ENCODE results near the gene NDFIP2. TPM values are rescaled to one million over a fixed set of nuclear protein-coding genes. Genes with fewer than 3 reads are reported as not detected.

NDFIP2 gene
- total RNA-seq, 1 experiment from 2014 or later = 23.1 TPM

DNA sequence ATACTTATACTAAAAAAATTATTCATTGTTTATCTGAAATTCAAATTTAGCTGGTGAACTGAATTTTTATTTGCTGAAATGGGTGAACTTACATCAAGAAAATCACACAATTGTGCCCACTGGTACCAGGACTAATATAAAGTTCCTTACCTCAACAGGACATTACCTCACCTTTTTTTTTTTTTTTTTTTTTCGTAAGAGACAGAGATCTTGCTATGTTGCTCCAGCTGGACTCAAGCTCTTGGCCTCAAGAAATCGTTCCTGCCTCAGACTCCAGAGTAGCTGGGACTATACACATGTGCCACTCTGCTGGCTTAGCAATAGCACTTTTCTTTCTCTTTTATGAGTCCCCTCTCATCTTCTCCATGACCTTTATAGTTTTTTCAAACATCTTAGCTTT lies 22.5 kb upstream of the NDFIP2 start:
- Mint-ChIP-seq H3K4me1 (no peaks in the 10 kb centered on the region), H3K36me3 (no peaks in the 10 kb centered on the region), H3K27ac (no peak overlapping the region), H3K4me3 (no peak overlapping the region), H3K9me3 (no peaks in the 10 kb centered on the region), H3K27me3 (ENCODE audit: low read depth) (no peaks in the 10 kb centered on the region)
- ChIA-PET POLR2A (no interaction called here), CTCF (interaction anchor here (0.6 kb wide), 1 partner anchor 566 kb away, joined by 4 read pairs; no protein-coding TSS in a partner anchor)
- ATAC-seq (no peak), DNase-seq (ENCODE audit: low spot score) (no peak)
- TF ChIP-seq, protein P1, sequence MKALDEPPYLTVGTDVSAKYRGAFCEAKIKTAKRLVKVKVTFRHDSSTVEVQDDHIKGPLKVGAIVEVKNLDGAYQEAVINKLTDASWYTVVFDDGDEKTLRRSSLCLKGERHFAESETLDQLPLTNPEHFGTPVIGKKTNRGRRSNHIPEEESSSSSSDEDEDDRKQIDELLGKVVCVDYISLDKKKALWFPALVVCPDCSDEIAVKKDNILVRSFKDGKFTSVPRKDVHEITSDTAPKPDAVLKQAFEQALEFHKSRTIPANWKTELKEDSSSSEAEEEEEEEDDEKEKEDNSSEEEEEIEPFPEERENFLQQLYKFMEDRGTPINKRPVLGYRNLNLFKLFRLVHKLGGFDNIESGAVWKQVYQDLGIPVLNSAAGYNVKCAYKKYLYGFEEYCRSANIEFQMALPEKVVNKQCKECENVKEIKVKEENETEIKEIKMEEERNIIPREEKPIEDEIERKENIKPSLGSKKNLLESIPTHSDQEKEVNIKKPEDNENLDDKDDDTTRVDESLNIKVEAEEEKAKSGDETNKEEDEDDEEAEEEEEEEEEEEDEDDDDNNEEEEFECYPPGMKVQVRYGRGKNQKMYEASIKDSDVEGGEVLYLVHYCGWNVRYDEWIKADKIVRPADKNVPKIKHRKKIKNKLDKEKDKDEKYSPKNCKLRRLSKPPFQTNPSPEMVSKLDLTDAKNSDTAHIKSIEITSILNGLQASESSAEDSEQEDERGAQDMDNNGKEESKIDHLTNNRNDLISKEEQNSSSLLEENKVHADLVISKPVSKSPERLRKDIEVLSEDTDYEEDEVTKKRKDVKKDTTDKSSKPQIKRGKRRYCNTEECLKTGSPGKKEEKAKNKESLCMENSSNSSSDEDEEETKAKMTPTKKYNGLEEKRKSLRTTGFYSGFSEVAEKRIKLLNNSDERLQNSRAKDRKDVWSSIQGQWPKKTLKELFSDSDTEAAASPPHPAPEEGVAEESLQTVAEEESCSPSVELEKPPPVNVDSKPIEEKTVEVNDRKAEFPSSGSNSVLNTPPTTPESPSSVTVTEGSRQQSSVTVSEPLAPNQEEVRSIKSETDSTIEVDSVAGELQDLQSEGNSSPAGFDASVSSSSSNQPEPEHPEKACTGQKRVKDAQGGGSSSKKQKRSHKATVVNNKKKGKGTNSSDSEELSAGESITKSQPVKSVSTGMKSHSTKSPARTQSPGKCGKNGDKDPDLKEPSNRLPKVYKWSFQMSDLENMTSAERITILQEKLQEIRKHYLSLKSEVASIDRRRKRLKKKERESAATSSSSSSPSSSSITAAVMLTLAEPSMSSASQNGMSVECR (CRISPR knock-in tag; IDR thresholded peaks at IDR 0.05; ENCODE audit: borderline replicate concordance) = no peak
- TF ChIP-seq NR3C1 (CRISPR knock-in tag; conservative IDR thresholded peaks at IDR 0.05; ENCODE audit: low read depth) = no peak
- TF ChIP-seq, protein P2, sequence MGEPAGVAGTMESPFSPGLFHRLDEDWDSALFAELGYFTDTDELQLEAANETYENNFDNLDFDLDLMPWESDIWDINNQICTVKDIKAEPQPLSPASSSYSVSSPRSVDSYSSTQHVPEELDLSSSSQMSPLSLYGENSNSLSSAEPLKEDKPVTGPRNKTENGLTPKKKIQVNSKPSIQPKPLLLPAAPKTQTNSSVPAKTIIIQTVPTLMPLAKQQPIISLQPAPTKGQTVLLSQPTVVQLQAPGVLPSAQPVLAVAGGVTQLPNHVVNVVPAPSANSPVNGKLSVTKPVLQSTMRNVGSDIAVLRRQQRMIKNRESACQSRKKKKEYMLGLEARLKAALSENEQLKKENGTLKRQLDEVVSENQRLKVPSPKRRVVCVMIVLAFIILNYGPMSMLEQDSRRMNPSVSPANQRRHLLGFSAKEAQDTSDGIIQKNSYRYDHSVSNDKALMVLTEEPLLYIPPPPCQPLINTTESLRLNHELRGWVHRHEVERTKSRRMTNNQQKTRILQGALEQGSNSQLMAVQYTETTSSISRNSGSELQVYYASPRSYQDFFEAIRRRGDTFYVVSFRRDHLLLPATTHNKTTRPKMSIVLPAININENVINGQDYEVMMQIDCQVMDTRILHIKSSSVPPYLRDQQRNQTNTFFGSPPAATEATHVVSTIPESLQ (CRISPR knock-in tag; IDR thresholded peaks at IDR 0.05) = no peak
- no peak for TF ChIP-seq CREM (CRISPR knock-in tag; IDR thresholded peaks at IDR 0.05)
- TF ChIP-seq, protein P3, sequence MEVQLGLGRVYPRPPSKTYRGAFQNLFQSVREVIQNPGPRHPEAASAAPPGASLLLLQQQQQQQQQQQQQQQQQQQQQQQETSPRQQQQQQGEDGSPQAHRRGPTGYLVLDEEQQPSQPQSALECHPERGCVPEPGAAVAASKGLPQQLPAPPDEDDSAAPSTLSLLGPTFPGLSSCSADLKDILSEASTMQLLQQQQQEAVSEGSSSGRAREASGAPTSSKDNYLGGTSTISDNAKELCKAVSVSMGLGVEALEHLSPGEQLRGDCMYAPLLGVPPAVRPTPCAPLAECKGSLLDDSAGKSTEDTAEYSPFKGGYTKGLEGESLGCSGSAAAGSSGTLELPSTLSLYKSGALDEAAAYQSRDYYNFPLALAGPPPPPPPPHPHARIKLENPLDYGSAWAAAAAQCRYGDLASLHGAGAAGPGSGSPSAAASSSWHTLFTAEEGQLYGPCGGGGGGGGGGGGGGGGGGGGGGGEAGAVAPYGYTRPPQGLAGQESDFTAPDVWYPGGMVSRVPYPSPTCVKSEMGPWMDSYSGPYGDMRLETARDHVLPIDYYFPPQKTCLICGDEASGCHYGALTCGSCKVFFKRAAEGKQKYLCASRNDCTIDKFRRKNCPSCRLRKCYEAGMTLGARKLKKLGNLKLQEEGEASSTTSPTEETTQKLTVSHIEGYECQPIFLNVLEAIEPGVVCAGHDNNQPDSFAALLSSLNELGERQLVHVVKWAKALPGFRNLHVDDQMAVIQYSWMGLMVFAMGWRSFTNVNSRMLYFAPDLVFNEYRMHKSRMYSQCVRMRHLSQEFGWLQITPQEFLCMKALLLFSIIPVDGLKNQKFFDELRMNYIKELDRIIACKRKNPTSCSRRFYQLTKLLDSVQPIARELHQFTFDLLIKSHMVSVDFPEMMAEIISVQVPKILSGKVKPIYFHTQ (CRISPR knock-in tag; IDR thresholded peaks at IDR 0.05) = no peak
- no peak for TF ChIP-seq TCF7 (CRISPR knock-in tag; IDR thresholded peaks at IDR 0.05; ENCODE audit: low read depth)
- no peak for TF ChIP-seq NFE2L1 (CRISPR knock-in tag; IDR thresholded peaks at IDR 0.05)
- TF ChIP-seq, protein P4, sequence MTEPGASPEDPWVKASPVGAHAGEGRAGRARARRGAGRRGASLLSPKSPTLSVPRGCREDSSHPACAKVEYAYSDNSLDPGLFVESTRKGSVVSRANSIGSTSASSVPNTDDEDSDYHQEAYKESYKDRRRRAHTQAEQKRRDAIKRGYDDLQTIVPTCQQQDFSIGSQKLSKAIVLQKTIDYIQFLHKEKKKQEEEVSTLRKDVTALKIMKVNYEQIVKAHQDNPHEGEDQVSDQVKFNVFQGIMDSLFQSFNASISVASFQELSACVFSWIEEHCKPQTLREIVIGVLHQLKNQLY (CRISPR knock-in tag; IDR thresholded peaks at IDR 0.05) = no peak
- no peak for TF ChIP-seq ZNF263 (CRISPR knock-in tag; IDR thresholded peaks at IDR 0.05; ENCODE audit: low read depth)
- no peak for TF ChIP-seq ETV6 (CRISPR knock-in tag; IDR thresholded peaks at IDR 0.05)
- no peak for TF ChIP-seq TEAD4 (CRISPR knock-in tag; IDR thresholded peaks at IDR 0.05)

DNA sequence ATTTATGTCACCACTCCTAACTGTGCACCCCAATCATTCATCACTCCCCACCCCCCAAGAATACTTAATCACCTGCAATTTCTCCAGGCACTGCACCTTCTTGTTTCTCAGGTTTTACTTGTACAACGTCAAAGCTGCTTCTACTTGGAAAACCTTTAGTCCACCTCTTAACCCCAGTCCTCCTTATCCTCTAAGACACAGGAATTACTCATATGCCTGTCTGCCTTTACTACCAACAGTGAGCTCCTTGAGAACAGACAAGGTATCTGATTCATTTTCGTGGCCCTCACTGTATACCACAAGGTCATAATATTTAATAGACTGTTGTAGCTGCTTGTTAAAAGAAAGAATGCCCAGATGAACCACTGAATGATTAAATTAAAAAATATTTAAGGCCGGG lies 21.0 kb upstream of the NDFIP2 start:
- DNase-seq (ENCODE audit: low spot score) (no peak), ATAC-seq (no peak)
- Mint-ChIP-seq H3K36me3 (no peaks in the 10 kb centered on the region), H3K9me3 (no peaks in the 10 kb centered on the region), H3K4me1 (no peaks in the 10 kb centered on the region), H3K27ac (no peak overlapping the region), H3K4me3 (no peak overlapping the region), H3K27me3 (ENCODE audit: low read depth) (no peaks in the 10 kb centered on the region)
- ChIA-PET CTCF (interaction anchor here (1.0 kb wide), 1 partner anchor 35 kb away, joined by 3 read pairs; no protein-coding TSS in a partner anchor), POLR2A (no interaction called here)
- no peak for TF ChIP-seq ELF4 (CRISPR knock-in tag; IDR thresholded peaks at IDR 0.05; ENCODE audit: low read depth)
- no peak for TF ChIP-seq FOXP1 (CRISPR knock-in tag; IDR thresholded peaks at IDR 0.05; ENCODE audit: borderline replicate concordance)
- TF ChIP-seq EMX1 (CRISPR knock-in tag; IDR thresholded peaks at IDR 0.05) = no peak
- no peak for TF ChIP-seq NFYB (CRISPR knock-in tag; conservative IDR thresholded peaks at IDR 0.05; ENCODE audit: low read depth)
- TF ChIP-seq, protein P5, sequence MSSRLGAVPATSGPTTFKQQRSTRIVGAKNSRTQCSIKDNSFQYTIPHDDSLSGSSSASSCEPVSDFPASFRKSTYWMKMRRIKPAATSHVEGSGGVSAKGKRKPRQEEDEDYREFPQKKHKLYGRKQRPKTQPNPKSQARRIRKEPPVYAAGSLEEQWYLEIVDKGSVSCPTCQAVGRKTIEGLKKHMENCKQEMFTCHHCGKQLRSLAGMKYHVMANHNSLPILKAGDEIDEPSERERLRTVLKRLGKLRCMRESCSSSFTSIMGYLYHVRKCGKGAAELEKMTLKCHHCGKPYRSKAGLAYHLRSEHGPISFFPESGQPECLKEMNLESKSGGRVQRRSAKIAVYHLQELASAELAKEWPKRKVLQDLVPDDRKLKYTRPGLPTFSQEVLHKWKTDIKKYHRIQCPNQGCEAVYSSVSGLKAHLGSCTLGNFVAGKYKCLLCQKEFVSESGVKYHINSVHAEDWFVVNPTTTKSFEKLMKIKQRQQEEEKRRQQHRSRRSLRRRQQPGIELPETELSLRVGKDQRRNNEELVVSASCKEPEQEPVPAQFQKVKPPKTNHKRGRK (CRISPR knock-in tag; IDR thresholded peaks at IDR 0.05; ENCODE audit: borderline replicate concordance) = no peak
- TF ChIP-seq, protein P3 (CRISPR knock-in tag; IDR thresholded peaks at IDR 0.05) = no peak
- TF ChIP-seq, protein P6, sequence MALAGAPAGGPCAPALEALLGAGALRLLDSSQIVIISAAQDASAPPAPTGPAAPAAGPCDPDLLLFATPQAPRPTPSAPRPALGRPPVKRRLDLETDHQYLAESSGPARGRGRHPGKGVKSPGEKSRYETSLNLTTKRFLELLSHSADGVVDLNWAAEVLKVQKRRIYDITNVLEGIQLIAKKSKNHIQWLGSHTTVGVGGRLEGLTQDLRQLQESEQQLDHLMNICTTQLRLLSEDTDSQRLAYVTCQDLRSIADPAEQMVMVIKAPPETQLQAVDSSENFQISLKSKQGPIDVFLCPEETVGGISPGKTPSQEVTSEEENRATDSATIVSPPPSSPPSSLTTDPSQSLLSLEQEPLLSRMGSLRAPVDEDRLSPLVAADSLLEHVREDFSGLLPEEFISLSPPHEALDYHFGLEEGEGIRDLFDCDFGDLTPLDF (CRISPR knock-in tag; IDR thresholded peaks at IDR 0.05) = no peak
- no peak for TF ChIP-seq ETV6 (CRISPR knock-in tag; IDR thresholded peaks at IDR 0.05)
- TF ChIP-seq CBFB (CRISPR knock-in tag; IDR thresholded peaks at IDR 0.05; ENCODE audit: low read depth) = no peak
- TF ChIP-seq, protein P7, sequence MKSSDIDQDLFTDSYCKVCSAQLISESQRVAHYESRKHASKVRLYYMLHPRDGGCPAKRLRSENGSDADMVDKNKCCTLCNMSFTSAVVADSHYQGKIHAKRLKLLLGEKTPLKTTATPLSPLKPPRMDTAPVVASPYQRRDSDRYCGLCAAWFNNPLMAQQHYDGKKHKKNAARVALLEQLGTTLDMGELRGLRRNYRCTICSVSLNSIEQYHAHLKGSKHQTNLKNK (CRISPR knock-in tag; IDR thresholded peaks at IDR 0.05) = no peak

Data from WTC11 (cell line).